HEK293 (cell line): ENCODE results near the gene MED13L.

Experiments
- CTCF ChIA-PET: fragments of 350-600 bp; formaldehyde crosslinking; extraction: SDS; loops from one replicate; lab custom pipeline; 2021; ENCODE audit warnings: antibody characterized with exemption; lab: Yijun Ruan, JAX
- POLR2A ChIA-PET: fragments of 300-600 bp; formaldehyde crosslinking; extraction: SDS; loops from one replicate; lab custom pipeline; 2020; ENCODE audit warnings: antibody characterized with exemption, inconsistent platforms; lab: Yijun Ruan, JAX
- H3K27ac ChIP-seq: fragments of 200-500 bp; sonication (Bioruptor generic); 2 replicates; pipeline ENCODE4 v1.5.1; 2014; ENCODE audit warnings: low read depth, low read length, control low read depth, inconsistent platforms; ENCODE audit errors: extremely low read depth
- H3K36me3 ChIP-seq, 2 experiments: fragments of 200-500 bp in 1 of 2; sonication (Bioruptor generic) in 1 of 2; 1 replicate in 1 of 2; 2 replicates in 1 of 2; pipeline ENCODE4 v1.5.1; 2014 to 2017; ENCODE audit warnings: inconsistent platforms in 2 of 2, low read length in 2 of 2; ENCODE audit not compliant: control insufficient read depth in 2 of 2, insufficient read depth in 1 of 2
- H3K4me1 ChIP-seq: fragments of 200-500 bp; sonication (Bioruptor generic); 2 replicates; pipeline ENCODE4 v1.5.1; 2014; ENCODE audit warnings: mild to moderate bottlenecking, low read length, inconsistent platforms; ENCODE audit not compliant: control insufficient read depth, insufficient read depth
- H3K4me3 ChIP-seq: 2 replicates; pipeline ENCODE4 v1.5.1; 2011; ENCODE audit warnings: low read depth, mild to moderate bottlenecking, control low read depth, low read length, moderate library complexity
- H3K9me3 ChIP-seq: fragments of 200-500 bp; sonication (Bioruptor generic); 2 replicates; pipeline ENCODE4 v1.5.1; 2014; ENCODE audit warnings: low read depth, low read length, inconsistent platforms; ENCODE audit not compliant: control insufficient read depth, insufficient read depth
- GLIS1 ChIP-seq: fragments of 450-650 bp; formaldehyde crosslinking; IDR thresholded peaks from 2 replicates; pipeline ENCODE4 v1.5.1; 2016; ENCODE audit warnings: missing biosample characterization, missing genetic modification characterization
- KLF9 ChIP-seq: fragments of 450-650 bp; formaldehyde crosslinking; IDR thresholded peaks from 2 replicates; pipeline ENCODE4 v1.5.1; 2016; ENCODE audit warnings: missing biosample characterization, missing genetic modification characterization, low read depth
- OSR2 ChIP-seq: fragments of 450-650 bp; formaldehyde crosslinking; IDR thresholded peaks from 2 replicates; pipeline ENCODE4 v1.5.1; 2016; ENCODE audit warnings: missing biosample characterization, missing genetic modification characterization
- SP2 ChIP-seq: fragments of 450-650 bp; formaldehyde crosslinking; IDR thresholded peaks from 2 replicates; pipeline ENCODE4 v1.5.1; 2016; ENCODE audit warnings: missing biosample characterization, missing genetic modification characterization
- WT1 ChIP-seq: fragments of 450-650 bp; formaldehyde crosslinking; IDR thresholded peaks from 2 replicates; pipeline ENCODE4 v1.5.1; 2016; ENCODE audit warnings: missing biosample characterization, missing genetic modification characterization
- ZBTB17 ChIP-seq: fragments of 450-650 bp; formaldehyde crosslinking; IDR thresholded peaks from 2 replicates; pipeline ENCODE4 v1.5.1; 2016; ENCODE audit warnings: missing biosample characterization, missing genetic modification characterization
- ZNF138 ChIP-seq: fragments of 450-650 bp; formaldehyde crosslinking; IDR thresholded peaks from 2 replicates; pipeline ENCODE4 v1.5.1; 2016; ENCODE audit warnings: missing biosample characterization, missing genetic modification characterization, borderline replicate concordance
- ZNF223 ChIP-seq: fragments of 450-650 bp; formaldehyde crosslinking; IDR thresholded peaks from 2 replicates; pipeline ENCODE4 v1.5.1; 2016; ENCODE audit warnings: missing biosample characterization, missing genetic modification characterization
- ZNF362 ChIP-seq: fragments of 450-650 bp; formaldehyde crosslinking; IDR thresholded peaks from 2 replicates; pipeline ENCODE4 v1.5.1; 2016; ENCODE audit warnings: missing biosample characterization, missing genetic modification characterization
- ZNF514 ChIP-seq: fragments of 450-650 bp; formaldehyde crosslinking; IDR thresholded peaks from 2 replicates; pipeline ENCODE4 v1.5.1; 2016; ENCODE audit warnings: missing biosample characterization, missing genetic modification characterization
- ZNF664 ChIP-seq: fragments of 450-650 bp; formaldehyde crosslinking; IDR thresholded peaks from 2 replicates; pipeline ENCODE4 v1.5.1; 2016; ENCODE audit warnings: missing biosample characterization, missing genetic modification characterization
- TF ChIP-seq, protein P1 (sequence below): fragments of 450-650 bp; formaldehyde crosslinking; IDR thresholded peaks from 2 replicates; pipeline ENCODE4 v1.5.1; 2017; ENCODE audit warnings: missing biosample characterization, missing genetic modification characterization
- TF ChIP-seq, protein P2 (sequence below): fragments of 450-650 bp; IDR thresholded peaks from 2 replicates; pipeline ENCODE4 v1.5.1; 2018; ENCODE audit warnings: missing biosample characterization, mild to moderate bottlenecking, missing genetic modification characterization

MED13L gene

DNA sequence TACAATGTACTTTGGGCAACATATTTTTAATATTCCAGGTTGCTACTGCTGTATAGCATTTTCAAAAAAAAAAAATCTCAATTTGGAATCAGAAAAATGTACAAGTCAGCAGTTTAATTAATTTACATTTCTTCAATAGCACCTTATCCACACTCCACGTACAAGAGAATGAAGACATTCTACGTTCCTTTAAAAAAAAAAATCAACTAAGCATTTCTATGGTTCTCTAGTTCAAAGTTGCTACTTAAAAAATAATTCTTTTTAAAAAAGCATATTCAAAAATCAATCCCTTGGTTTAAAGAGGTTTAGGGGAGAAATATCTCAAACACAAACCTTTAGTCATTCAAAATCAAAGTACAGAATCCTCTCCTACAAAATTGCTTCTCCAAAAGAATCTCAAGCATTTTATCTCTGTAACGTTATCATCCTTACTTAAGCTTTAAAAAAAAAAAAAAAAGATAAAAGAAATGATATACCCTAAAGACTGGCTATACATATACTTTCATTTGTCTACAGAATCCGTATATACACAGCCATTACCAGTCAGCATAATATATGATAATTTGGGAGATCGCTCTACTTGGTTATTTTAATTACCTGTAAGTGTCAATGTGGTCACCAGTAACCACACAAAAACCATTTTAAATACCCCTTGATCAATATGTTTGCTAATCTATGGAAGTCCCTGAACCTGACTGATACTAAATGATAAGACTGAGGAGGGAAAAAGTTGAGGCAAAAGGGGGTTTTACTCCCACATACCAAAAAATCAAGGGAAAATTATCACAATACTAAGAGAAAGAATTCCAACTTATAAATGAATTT, 2.7 kb downstream of the MED13L start (continued):
- TF ChIP-seq ZNF514 (tag by site-specific recombination), result no peak

GRCh38 chr12:116273813-116274550, 3.5 kb downstream of the MED13L start:
- ChIA-PET POLR2A (no interaction called here), CTCF (interaction anchor here (0.5 to 0.7 kb wide), 2 partner anchors 49 to 128 kb away, joined by 3 to 6 read pairs; no protein-coding TSS in a partner anchor)
- Histone ChIP-seq H3K9me3 (no peaks in the 10 kb centered on the region), H3K4me3 (peak overlapping the region; percentile 15), H3K27ac (no peak overlapping the region), H3K4me1 (peaks cover 10% of the 10 kb centered on the region; the same call in 1 of the 2 replicates), H3K36me3 (no peaks in the 10 kb centered on the region)
- TF ChIP-seq KLF9 (tag by site-specific recombination) (no peak), ZNF362 (tag by site-specific recombination) (peak; percentile 91), ZNF664 (tag by site-specific recombination) (0 out of 2 replicates have a peak, but pooled peaks have one; percentile 54), ZNF223 (tag by site-specific recombination) (no peak)
- TF ChIP-seq, protein P1, sequence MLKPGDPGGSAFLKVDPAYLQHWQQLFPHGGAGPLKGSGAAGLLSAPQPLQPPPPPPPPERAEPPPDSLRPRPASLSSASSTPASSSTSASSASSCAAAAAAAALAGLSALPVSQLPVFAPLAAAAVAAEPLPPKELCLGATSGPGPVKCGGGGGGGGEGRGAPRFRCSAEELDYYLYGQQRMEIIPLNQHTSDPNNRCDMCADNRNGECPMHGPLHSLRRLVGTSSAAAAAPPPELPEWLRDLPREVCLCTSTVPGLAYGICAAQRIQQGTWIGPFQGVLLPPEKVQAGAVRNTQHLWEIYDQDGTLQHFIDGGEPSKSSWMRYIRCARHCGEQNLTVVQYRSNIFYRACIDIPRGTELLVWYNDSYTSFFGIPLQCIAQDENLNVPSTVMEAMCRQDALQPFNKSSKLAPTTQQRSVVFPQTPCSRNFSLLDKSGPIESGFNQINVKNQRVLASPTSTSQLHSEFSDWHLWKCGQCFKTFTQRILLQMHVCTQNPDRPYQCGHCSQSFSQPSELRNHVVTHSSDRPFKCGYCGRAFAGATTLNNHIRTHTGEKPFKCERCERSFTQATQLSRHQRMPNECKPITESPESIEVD (tag by site-specific recombination), result peak; percentile 96
- TF ChIP-seq, protein P2, sequence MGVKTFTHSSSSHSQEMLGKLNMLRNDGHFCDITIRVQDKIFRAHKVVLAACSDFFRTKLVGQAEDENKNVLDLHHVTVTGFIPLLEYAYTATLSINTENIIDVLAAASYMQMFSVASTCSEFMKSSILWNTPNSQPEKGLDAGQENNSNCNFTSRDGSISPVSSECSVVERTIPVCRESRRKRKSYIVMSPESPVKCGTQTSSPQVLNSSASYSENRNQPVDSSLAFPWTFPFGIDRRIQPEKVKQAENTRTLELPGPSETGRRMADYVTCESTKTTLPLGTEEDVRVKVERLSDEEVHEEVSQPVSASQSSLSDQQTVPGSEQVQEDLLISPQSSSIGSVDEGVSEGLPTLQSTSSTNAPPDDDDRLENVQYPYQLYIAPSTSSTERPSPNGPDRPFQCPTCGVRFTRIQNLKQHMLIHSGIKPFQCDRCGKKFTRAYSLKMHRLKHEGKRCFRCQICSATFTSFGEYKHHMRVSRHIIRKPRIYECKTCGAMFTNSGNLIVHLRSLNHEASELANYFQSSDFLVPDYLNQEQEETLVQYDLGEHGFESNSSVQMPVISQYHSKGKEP, result peak; percentile 70

GRCh38 chr12:116267948-116268347, 9.5 kb downstream of the MED13L start:
- no peaks in the 10 kb centered on the region for H3K9me3 ChIP-seq
- ChIA-PET CTCF (interaction anchor here (0.6 to 1.0 kb wide), 2 partner anchors 31 to 331 kb away, joined by 3 read pairs; no protein-coding TSS in a partner anchor), POLR2A (no interaction called here)
- peaks cover 29% of the 10 kb centered on the region for H3K4me1 ChIP-seq
- TF ChIP-seq OSR2, result peak; percentile 65
- TF ChIP-seq WT1 (tag by site-specific recombination), result no peak
- TF ChIP-seq GLIS1 (tag by site-specific recombination), result peak; percentile 61
- TF ChIP-seq ZBTB17 (tag by site-specific recombination), result peak; percentile 81
- no peak overlapping the region for H3K4me3 ChIP-seq
- H3K27ac ChIP-seq, result no peak overlapping the region
- no peaks in the 10 kb centered on the region for H3K36me3 ChIP-seq

DNA sequence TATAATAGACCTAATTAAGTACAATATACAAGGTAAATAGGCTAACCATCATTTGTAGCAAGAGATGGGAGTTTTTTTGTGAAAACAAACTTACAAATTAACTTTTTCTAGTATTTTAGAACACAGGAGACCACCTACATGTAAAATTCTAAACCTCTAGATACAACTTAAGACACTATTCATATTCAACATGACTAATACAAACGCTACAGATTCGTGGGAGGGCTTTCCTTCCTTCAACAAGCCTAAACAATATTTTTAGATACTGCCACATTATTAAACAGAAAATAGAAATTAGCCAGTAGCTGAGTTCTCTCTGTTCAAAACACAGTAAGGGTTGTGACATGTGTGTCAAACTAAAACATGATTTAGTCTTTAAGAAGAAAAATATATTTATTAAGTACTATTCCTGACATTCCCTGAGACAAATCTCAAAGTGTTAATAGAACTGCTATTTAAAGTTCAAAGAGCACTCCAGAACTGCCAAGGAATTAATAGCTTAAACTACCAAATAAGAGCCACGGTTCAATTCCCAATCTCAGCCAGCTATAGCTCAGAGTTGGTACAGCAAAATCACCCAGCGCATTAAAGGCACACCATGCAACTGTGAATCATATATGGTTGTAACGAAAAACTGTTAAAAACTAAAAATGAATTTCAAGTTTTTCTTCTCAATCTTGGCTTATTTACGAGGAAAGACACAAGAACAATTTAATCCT, 10.7 kb downstream of the MED13L start:
- no peaks in the 10 kb centered on the region for H3K9me3 ChIP-seq
- ChIA-PET POLR2A (interaction anchor here (1.0 to 1.2 kb wide), 2 partner anchors 10 to 31 kb away, joined by 3 to 4 read pairs; no protein-coding TSS in a partner anchor), CTCF (interaction anchor here (0.6 to 1.7 kb wide), 8 partner anchors 9 to 333 kb away, joined by 3 to 7 read pairs (median 4); no protein-coding TSS in a partner anchor)
- no peak overlapping the region for H3K4me3 ChIP-seq
- TF ChIP-seq, protein P1 (tag by site-specific recombination), result peak; percentile 90
- no peak for TF ChIP-seq ZNF138 (tag by site-specific recombination)
- 0 out of 2 replicates have a peak, but pooled peaks have one; percentile 1 for TF ChIP-seq ZBTB17 (tag by site-specific recombination)
- TF ChIP-seq SP2, result no peak
- peaks cover 32% of the 10 kb centered on the region for H3K4me1 ChIP-seq
- no peaks in the 10 kb centered on the region for H3K36me3 ChIP-seq
- no peak overlapping the region for H3K27ac ChIP-seq
